Activated CD4-positive, alpha-beta T cell treated with anti-CD3 and anti-CD28 coated beads, Interleukin-2, amount 10 ng/mL, durations not matched to agents 7 days and 5 days (primary cell): ENCODE data around the gene EEFSEC. TPM values are rescaled to one million over a fixed set of nuclear protein-coding genes. Genes with fewer than 3 reads are reported as not detected.

Experiments
- CTCF ChIA-PET: fragments of 350-600 bp; sonication (Branson Sonifier 250); formaldehyde crosslinking; loops from one replicate; lab custom pipeline; 2021; ENCODE audit warnings: antibody characterized with exemption; lab: Charles Lee
- POLR2A ChIA-PET: fragments of 350-600 bp; sonication (Branson Sonifier 250); formaldehyde crosslinking; loops from one replicate; lab custom pipeline; 2021; ENCODE audit warnings: antibody characterized with exemption; lab: Charles Lee
- DNase-seq: peaks from one replicate; pipeline ENCODE4 v3.0.0-alpha.2; 2020
- H3K27ac Mint-ChIP-seq: one replicate; pipeline ENCODE4 v1.8.0; 2021; ENCODE audit warnings: mild to moderate bottlenecking, moderate library complexity, mixed read lengths
- H3K27me3 Mint-ChIP-seq: one replicate; pipeline ENCODE4 v1.8.0; 2021; ENCODE audit warnings: mixed read lengths
- H3K36me3 Mint-ChIP-seq: one replicate; pipeline ENCODE4 v1.8.0; 2021; ENCODE audit warnings: low read depth, mixed read lengths
- H3K4me1 Mint-ChIP-seq: one replicate; pipeline ENCODE4 v1.8.0; 2021; ENCODE audit warnings: mixed read lengths
- H3K4me3 Mint-ChIP-seq: one replicate; pipeline ENCODE4 v1.8.0; 2021; ENCODE audit warnings: mild to moderate bottlenecking, moderate library complexity, mixed read lengths
- H3K9me3 Mint-ChIP-seq: one replicate; pipeline ENCODE4 v1.8.0; 2021; ENCODE audit warnings: mixed read lengths
- total RNA-seq, 2 experiments: library from RNA; stranded (reverse); gene quantifications; one replicate each; pipeline ENCODE4 v1.2.3, GENCODE V29; 2021

The EEFSEC gene
- total RNA-seq, 2 experiments from 2014 or later: 16.6 to 17.1 TPM

- H3K27me3 Mint-ChIP-seq: no peaks in the 10 kb centered on the region
- no peaks in the 10 kb centered on the region for H3K9me3 Mint-ChIP-seq
- POLR2A ChIA-PET: no interaction called here
- H3K36me3 Mint-ChIP-seq: peaks cover 3% of the 10 kb centered on the region
- H3K27ac Mint-ChIP-seq: peak overlapping the region; percentile 3
- no peak overlapping the region for H3K4me3 Mint-ChIP-seq
- DNase-seq: peak; percentile 4
- no peaks in the 10 kb centered on the region for H3K4me1 Mint-ChIP-seq
- CTCF ChIA-PET: interaction anchor here (0.7 to 1.8 kb wide), 3 partner anchors 14 to 23 kb away, joined by 3 to 4 read pairs (median 3); no protein-coding TSS in a partner anchor
Observed at GRCh38 chr3:128307029-128307633, 153.8 kb downstream of the EEFSEC start.

GRCh38 chr3:128307781-128308469 is 154.6 kb downstream of the EEFSEC start:
- H3K4me3 Mint-ChIP-seq: no peak overlapping the region
- no peaks in the 10 kb centered on the region for H3K4me1 Mint-ChIP-seq
- H3K9me3 Mint-ChIP-seq: no peaks in the 10 kb centered on the region
- POLR2A ChIA-PET: no interaction called here
- CTCF ChIA-PET: interaction anchor here (1.4 to 1.8 kb wide), 3 partner anchors 18 to 38 kb away, joined by 3 to 4 read pairs (median 3); no protein-coding TSS in a partner anchor
- H3K36me3 Mint-ChIP-seq: peaks cover 3% of the 10 kb centered on the region
- no peak overlapping the region for H3K27ac Mint-ChIP-seq
- no peaks in the 10 kb centered on the region for H3K27me3 Mint-ChIP-seq
- peak; percentile 2 for DNase-seq

GRCh38 chr3:128309026-128309425 is 155.7 kb downstream of the EEFSEC start:
- H3K36me3 Mint-ChIP-seq: peaks cover 3% of the 10 kb centered on the region
- H3K4me3 Mint-ChIP-seq: no peak overlapping the region
- H3K9me3 Mint-ChIP-seq: no peaks in the 10 kb centered on the region
- H3K27me3 Mint-ChIP-seq: no peaks in the 10 kb centered on the region
- DNase-seq: peak; percentile 5
- CTCF ChIA-PET: interaction anchor here (0.7 to 1.5 kb wide), 4 partner anchors 13 to 214 kb away, joined by 3 read pairs; no protein-coding TSS in a partner anchor
- peaks cover 4% of the 10 kb centered on the region for H3K4me1 Mint-ChIP-seq
- peak overlapping the region; percentile 15 for H3K27ac Mint-ChIP-seq
- POLR2A ChIA-PET: no interaction called here

- CTCF ChIA-PET: interaction anchor here (0.6 to 1.5 kb wide), 2 partner anchors 12 to 176 kb away, joined by 3 read pairs; no protein-coding TSS in a partner anchor
Observed at GRCh38 chr3:128310286-128311058, 157.2 kb downstream of the EEFSEC start.

GRCh38 chr3:128311441-128311844 is 158.2 kb downstream of the EEFSEC start:
- POLR2A ChIA-PET: no interaction called here
- peak; percentile 2 for DNase-seq
- Mint-ChIP-seq H3K27ac (no peak overlapping the region), H3K4me3 (no peak overlapping the region), H3K4me1 (peaks cover 19% of the 10 kb centered on the region), H3K9me3 (no peaks in the 10 kb centered on the region), H3K27me3 (no peaks in the 10 kb centered on the region), H3K36me3 (peaks cover 5% of the 10 kb centered on the region)
- CTCF ChIA-PET: interaction anchor here (0.6 to 1.2 kb wide), 2 partner anchors 11 to 177 kb away, joined by 3 to 4 read pairs; no protein-coding TSS in a partner anchor

More at GRCh38 chr3:128310286-128311058, 157.2 kb downstream of the EEFSEC start:
- no peaks in the 10 kb centered on the region for H3K27me3 Mint-ChIP-seq
- POLR2A ChIA-PET: no interaction called here
- peaks cover 10% of the 10 kb centered on the region for H3K4me1 Mint-ChIP-seq
- H3K4me3 Mint-ChIP-seq: no peak overlapping the region
- H3K9me3 Mint-ChIP-seq: no peaks in the 10 kb centered on the region
- H3K27ac Mint-ChIP-seq: no peak overlapping the region
- H3K36me3 Mint-ChIP-seq: peaks cover 5% of the 10 kb centered on the region
- DNase-seq: no peak

GRCh38 chr3:128312271-128312670 is 159.0 kb downstream of the EEFSEC start:
- no peak overlapping the region for H3K4me3 Mint-ChIP-seq
- H3K4me1 Mint-ChIP-seq: peaks cover 26% of the 10 kb centered on the region
- peaks cover 5% of the 10 kb centered on the region for H3K36me3 Mint-ChIP-seq
- DNase-seq: no peak
- H3K9me3 Mint-ChIP-seq: no peaks in the 10 kb centered on the region
- ChIA-PET CTCF (interaction anchor here (1.2 kb wide), 1 partner anchor 10 kb away, joined by 4 read pairs; no protein-coding TSS in a partner anchor), POLR2A (no interaction called here)
- no peaks in the 10 kb centered on the region for H3K27me3 Mint-ChIP-seq
- no peak overlapping the region for H3K27ac Mint-ChIP-seq

GRCh38 chr3:128313071-128313725 is 159.9 kb downstream of the EEFSEC start:
- Mint-ChIP-seq H3K27me3 (no peaks in the 10 kb centered on the region), H3K27ac (no peak overlapping the region), H3K4me1 (peaks cover 28% of the 10 kb centered on the region), H3K9me3 (no peaks in the 10 kb centered on the region), H3K36me3 (peaks cover 5% of the 10 kb centered on the region), H3K4me3 (no peak overlapping the region)
- ChIA-PET CTCF (interaction anchor here (1.1 kb wide), 1 partner anchor 9 kb away, joined by 3 read pairs; no protein-coding TSS in a partner anchor), POLR2A (no interaction called here)
- DNase-seq: peak; percentile 3

GRCh38 chr3:128313935-128314334 is 160.7 kb downstream of the EEFSEC start:
- no peaks in the 10 kb centered on the region for H3K27me3 Mint-ChIP-seq
- peaks cover 28% of the 10 kb centered on the region for H3K4me1 Mint-ChIP-seq
- peaks cover 4% of the 10 kb centered on the region for H3K36me3 Mint-ChIP-seq
- POLR2A ChIA-PET: no interaction called here
- no peak overlapping the region for H3K4me3 Mint-ChIP-seq
- CTCF ChIA-PET: no interaction called here
- peak; percentile 3 for DNase-seq
- peak overlapping the region; percentile 9 for H3K27ac Mint-ChIP-seq
- no peaks in the 10 kb centered on the region for H3K9me3 Mint-ChIP-seq

- Mint-ChIP-seq H3K27me3 (no peaks in the 10 kb centered on the region), H3K9me3 (no peaks in the 10 kb centered on the region), H3K4me3 (no peak overlapping the region), H3K27ac (no peak overlapping the region), H3K4me1 (peaks cover 28% of the 10 kb centered on the region), H3K36me3 (peaks cover 2% of the 10 kb centered on the region)
- POLR2A ChIA-PET: no interaction called here
- CTCF ChIA-PET: no interaction called here
- peak; percentile 1 for DNase-seq
Observed at GRCh38 chr3:128315313-128315712, 162.0 kb downstream of the EEFSEC start.

- Mint-ChIP-seq H3K4me1 (peaks cover 28% of the 10 kb centered on the region), H3K27ac (peak overlapping the region; percentile 83), H3K4me3 (no peak overlapping the region), H3K9me3 (no peaks in the 10 kb centered on the region), H3K27me3 (no peaks in the 10 kb centered on the region), H3K36me3 (peaks cover 2% of the 10 kb centered on the region)
- ChIA-PET CTCF (interaction anchor here (1.2 kb wide), 1 partner anchor 221 kb away, joined by 3 read pairs; no protein-coding TSS in a partner anchor), POLR2A (no interaction called here)
- peak; percentile 80 for DNase-seq
Observed at GRCh38 chr3:128316481-128316891, 163.2 kb downstream of the EEFSEC start.

- peak overlapping the region; percentile 84 for H3K27ac Mint-ChIP-seq
- POLR2A ChIA-PET: no interaction called here
- peaks cover 2% of the 10 kb centered on the region for H3K36me3 Mint-ChIP-seq
- H3K4me3 Mint-ChIP-seq: no peak overlapping the region
- CTCF ChIA-PET: interaction anchor here (1.2 kb wide), 1 partner anchor 222 kb away, joined by 3 read pairs; no protein-coding TSS in a partner anchor
- peaks cover 28% of the 10 kb centered on the region for H3K4me1 Mint-ChIP-seq
- H3K27me3 Mint-ChIP-seq: no peaks in the 10 kb centered on the region
- no peaks in the 10 kb centered on the region for H3K9me3 Mint-ChIP-seq
- DNase-seq: no peak
Observed at GRCh38 chr3:128317101-128317697, 163.9 kb downstream of the EEFSEC start.
